Amygdala (tissue), 56 donors: ENCODE data around the gene UGT1A9.

ENCODE experiments used
- DNase-seq, 56 donors: peaks; one replicate each; lab custom pipeline; 2025; lab: John Stamatoyannopoulos, UW

Gene UGT1A9

DNA sequence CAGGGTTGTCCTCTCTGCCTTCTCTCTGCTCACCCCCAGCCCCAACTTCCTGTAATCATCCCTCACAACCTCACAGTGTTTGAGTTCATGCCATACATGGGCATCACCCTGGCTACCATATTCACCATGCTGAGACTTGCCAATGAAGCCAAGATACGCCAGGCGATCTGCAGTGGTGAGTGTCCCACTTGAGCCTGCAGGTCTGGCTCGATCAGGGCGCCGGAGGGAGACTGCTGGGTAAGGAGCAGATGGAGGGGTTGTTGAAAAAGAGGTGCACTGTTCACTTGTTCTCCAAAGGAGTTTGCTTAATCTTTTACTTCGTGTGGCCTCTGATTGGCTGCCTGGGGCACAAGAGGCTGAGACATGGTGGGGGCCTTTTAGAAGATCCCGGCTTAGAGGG lies 121.0 kb downstream of the UGT1A9 start:
- DNase-seq = no peak

DNA sequence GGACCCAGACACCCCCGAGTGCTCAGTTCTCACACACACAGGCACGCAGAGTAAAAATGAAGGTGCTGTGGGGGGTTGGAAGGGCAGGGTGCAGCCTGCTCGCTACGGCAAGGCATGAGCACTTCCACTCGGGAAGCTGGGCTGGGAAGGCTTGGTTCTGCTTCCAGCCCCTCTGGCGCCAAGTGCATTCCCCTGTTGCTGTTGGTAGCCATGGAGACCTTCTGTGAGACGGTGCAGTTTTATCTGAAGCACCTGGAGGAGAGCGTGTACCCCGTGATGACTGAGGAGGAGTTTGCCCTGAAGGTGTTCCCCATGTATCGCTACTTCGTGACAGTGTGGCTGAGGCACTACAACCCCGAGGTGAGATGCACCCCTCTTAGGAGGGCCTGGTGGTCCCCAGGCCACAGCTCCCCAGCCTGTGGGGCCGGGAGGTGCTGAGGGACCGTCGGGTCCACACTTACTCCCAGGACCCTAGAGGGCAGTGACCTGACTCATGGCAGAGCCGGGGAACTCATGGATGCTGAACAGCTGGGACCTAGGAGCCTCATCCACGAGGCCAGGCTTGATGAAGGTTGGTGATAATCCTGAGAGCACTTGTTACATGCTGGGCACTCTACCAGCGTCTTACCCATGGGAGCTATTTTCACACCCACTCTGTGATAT lies 121.9 kb downstream of the UGT1A9 start:
- no peak for DNase-seq

GRCh38 chr2:233794128-233794658 lies 122.5 kb downstream of the UGT1A9 start:
- no peak for DNase-seq

- DNase-seq = no peak
Observed at GRCh38 chr2:233795735-233796171, 124.1 kb downstream of the UGT1A9 start.

- peak in 1 of 56 donors; percentile 15 for DNase-seq
Observed at GRCh38 chr2:233796254-233796653, 124.6 kb downstream of the UGT1A9 start.

GRCh38 chr2:233798335-233799086 lies 126.8 kb downstream of the UGT1A9 start:
- DNase-seq = no peak

GRCh38 chr2:233799087-233799665 lies 127.5 kb downstream of the UGT1A9 start:
- no peak for DNase-seq

DNA sequence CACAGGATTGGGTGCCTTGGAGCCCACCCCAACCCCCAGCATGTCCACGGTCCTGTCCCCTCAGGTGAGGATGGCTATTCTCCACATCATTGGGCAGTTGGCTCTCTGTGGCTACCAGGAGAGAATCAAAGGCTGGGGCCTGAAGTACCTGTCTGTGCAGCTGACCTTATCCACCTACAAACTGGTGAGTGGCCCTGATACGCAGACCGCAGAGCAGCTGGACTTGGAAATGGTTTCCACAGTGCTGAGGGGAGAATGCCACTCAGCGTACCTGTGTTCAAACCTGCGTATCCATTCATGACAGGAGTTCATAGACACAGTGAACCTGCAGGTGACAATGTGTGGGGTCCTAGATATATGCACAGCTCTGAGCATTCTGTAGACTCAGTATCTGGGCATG lies 128.0 kb downstream of the UGT1A9 start:
- no peak for DNase-seq

GRCh38 chr2:233800208-233800607 lies 128.5 kb downstream of the UGT1A9 start:
- no peak for DNase-seq

DNA sequence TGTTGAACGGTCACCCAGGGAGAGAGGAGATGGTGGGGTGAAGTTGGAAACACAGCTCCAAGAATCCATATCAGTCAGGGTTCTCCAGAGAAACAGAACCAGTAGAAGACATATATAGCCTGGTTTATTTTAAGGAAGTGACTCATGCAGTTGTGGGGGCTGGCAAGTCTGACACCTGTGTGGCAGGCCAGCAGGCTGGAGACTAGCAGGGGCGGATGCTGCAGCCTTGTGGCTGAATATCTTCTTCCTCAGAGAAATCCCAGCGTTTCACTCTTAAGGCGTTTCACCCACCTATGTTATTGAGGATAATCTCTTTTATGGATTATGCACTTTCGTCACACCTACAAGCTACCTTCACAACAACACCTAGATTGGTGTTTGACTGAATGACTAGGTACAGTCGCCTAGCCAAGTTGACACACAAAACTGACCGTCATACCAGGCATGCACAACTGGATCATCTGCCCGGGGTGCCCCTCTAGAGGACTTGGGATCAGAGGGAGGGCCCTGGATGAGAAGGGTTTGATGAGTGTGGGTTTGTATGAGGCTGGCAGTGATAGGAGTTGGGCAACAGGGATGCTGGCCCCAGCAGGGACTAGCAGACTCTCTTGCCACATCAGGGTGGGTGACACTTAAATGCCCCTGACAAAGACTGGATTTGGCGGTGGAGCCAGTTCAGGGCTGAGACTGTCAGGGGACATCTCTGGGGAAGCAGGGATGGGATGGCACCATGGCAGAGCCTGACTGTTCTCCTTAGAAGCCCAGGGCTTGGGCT lies 129.8 kb downstream of the UGT1A9 start:
- peak in 6 of 56 donors; percentile 5 to 31 (median 14) for DNase-seq

GRCh38 chr2:233802132-233802815 lies 130.6 kb downstream of the UGT1A9 start:
- DNase-seq = no peak

- no peak for DNase-seq
Observed at GRCh38 chr2:233803292-233803911, 131.7 kb downstream of the UGT1A9 start.

DNA sequence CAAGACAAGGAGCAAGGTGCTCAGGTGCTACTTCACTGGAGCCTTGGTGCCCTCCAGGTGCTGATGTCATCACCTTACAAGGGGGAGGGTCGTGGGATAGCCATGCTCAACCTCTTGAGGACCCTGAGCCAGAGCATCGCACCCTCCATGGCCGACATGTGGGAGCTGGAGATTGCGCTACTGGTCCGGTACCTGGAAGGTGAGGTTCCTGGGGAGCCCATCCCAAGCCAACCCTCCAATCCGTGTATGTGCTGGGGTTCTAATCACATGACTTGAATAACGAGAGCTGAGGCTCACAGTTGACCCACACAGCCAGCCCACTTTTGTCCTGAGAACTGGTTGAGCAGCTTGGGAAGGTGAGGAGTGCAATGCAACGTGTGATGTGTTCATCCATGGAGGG lies 132.3 kb downstream of the UGT1A9 start:
- DNase-seq = no peak

GRCh38 chr2:233807215-233807865 lies 135.6 kb downstream of the UGT1A9 start:
- DNase-seq = no peak

DNA sequence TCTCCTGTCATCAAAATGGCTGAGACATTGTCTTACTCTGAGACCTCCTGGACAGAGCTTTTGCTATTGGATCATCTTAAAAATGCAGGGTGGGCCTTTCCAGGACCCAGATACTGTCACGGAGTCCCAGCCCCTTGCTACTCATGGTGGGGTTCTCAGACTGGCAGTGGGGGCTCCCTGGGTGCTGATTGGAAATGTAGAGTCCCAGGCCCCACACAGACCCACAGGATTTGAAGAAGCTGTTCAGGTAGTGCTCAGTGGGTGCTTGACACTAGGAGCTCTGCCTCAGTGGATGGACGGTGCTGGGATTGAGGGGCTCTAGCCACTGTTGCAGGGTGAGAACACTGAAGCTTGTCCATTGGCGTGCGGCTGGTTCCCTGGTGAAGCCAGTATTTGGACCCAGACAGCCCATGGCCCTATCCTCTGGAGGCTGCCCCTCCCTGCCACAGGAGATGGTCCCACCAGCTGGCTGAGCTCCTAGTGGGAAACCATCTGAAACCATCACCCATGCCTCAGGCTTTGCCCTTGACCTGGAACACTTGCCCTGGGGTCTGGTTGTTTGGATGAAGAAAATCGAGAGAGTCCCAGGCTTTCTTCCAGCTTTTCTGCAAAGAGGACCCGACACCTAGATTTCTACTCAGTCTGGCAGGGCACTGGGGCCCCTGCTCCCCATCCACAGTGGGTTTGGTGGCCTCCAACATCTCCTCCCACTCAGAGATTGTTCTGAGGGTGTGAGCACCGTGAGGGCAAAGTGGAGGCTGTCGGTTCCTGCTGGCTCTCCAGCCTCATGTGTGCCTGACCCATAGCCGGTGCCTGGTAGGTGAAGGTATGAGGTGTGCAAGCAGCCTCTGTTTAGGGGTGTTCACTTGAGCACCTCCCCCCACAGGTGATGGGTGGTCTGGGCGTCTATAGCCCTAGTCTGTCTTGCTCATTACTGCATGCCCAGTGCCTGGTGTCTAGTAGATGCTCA lies 136.6 kb downstream of the UGT1A9 start:
- no peak for DNase-seq

DNA sequence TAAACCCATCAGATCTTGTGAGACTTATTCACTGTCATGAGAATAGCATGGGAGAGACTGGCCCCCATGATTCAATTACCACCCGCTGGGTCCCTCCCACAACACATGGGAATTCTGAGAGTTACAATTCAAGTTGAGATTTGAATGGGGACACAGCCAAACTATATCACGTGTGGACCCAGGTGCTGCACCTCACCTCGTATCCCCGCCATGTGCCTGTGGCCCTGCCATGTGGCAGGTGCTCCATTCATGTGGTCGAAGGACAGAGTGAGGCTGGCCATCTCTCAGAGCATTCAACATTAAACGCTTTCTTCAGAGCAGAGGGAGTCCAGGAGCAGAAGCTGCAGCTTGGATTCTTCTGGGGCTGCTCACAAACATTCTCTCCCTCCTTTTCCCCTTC lies 138.7 kb downstream of the UGT1A9 start:
- DNase-seq = no peak

DNA sequence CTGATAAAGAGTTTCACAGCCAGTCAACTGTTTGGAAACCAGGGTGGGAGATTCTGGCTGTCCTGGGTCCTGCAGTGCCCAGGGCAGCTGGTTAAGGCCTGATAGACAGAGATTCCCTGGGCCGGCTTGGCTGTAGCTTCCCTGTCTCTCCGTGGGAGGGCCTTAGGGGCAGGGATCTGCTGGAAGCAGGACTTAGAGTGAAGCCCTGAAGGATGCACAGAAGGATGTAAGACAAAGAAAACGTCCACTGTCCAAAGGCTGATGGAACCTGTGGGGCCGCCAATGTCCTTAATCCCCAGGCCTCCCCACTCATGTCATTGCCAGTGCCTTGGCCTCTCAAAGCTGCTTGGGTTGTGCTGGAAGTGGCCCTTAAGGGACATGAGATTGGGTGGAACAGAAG lies 139.4 kb downstream of the UGT1A9 start:
- no peak for DNase-seq

- DNase-seq = no peak
Observed at GRCh38 chr2:233811732-233812131, 140.0 kb downstream of the UGT1A9 start.
